Measurements from ENCODE around the gene SMIM33.

DNA sequence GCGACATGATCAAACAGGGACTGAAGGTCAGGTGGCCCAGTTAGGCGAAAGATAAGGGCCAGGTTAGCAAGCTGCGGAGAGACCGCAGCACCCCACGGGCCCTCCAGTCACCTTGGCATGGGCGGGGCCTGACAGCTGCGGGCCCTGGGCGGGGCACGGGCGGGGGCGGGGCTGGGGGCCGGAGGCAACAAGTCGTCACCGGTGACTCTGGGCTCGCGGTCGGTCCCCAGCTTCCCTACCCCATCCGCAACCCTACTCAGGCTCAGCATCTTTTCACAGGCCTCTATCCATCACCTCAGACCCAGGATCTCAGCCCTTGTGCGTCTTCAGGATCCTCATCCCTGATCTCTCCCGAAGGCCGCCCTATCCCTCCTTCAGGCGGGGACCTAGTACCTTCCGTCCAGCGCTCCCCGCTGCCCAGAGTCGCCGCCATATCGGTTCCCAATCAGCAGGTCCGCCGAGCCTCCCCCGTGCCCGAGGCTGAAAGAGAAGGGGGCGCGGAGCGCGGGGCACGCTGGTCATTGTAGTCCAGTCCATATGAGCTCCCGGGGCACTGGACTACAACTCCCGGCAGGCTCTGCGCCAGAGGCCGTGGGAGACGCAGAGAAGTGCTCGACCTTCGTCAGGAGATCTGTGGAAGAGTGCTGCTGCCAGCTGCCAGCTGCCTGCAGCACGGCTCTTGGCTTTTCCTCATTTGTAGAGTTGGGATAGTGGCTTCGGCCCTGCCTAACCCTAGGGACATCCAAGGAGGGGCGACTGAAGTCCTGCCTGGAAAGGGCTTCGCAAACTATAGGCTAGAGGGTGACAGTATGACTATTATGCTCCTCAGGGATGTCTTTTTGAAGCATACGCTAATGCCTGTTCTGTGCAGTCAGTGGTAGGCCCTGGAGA, 31.5 kb upstream of the SMIM33 start, which contains the start of gene DNAJC18:
- TF ChIP-seq CTCF (IDR thresholded peaks at IDR 0.05) (no peak), EZH2 (IDR thresholded peaks at IDR 0.05) (no peak), EZH2phosphoT487 (IDR thresholded peaks at IDR 0.05) (no peak)
